ENCODE data around the gene CDYL2.

DNA sequence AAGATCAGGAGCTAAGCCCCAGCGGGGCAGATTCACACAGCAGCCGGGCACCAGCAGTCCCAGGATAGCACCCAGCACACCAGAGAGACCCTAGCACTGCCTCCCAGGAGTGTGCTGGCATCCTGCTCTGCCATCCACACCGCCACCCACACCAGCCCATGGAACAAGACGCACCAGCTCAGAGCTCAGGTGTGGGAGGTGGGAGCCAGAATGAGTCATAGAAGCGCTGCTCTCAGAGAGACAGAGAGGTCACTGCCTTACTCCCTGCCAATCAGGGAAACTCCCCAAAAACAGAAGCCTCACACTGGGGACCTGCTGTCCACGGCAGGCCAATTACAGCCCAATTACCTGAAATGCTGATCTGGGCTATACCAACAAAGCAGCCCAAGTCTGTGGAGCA, 64.9 kb downstream of the CDYL2 start:
- TF ChIP-seq, protein P1, sequence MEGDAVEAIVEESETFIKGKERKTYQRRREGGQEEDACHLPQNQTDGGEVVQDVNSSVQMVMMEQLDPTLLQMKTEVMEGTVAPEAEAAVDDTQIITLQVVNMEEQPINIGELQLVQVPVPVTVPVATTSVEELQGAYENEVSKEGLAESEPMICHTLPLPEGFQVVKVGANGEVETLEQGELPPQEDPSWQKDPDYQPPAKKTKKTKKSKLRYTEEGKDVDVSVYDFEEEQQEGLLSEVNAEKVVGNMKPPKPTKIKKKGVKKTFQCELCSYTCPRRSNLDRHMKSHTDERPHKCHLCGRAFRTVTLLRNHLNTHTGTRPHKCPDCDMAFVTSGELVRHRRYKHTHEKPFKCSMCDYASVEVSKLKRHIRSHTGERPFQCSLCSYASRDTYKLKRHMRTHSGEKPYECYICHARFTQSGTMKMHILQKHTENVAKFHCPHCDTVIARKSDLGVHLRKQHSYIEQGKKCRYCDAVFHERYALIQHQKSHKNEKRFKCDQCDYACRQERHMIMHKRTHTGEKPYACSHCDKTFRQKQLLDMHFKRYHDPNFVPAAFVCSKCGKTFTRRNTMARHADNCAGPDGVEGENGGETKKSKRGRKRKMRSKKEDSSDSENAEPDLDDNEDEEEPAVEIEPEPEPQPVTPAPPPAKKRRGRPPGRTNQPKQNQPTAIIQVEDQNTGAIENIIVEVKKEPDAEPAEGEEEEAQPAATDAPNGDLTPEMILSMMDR (IDR thresholded peaks at IDR 0.05) = no peak
- TF ChIP-seq EZH2 (IDR thresholded peaks at IDR 0.05) = no peak
- no peak for TF ChIP-seq EZH2phosphoT487 (IDR thresholded peaks at IDR 0.05)
